T-helper 1 cell treated with Interleukin-12 subunit alpha and Interleukin-12 subunit beta and Interleukin-4 antibody, amounts not matched to agents 30 μg/mL and 1 μg/mL, for 36 hours (primary cell): ENCODE results near the gene C6.
"Not testable (repeated sequence)": the region's sequence is repeated elsewhere in the genome, so short reads cannot be mapped to it uniquely, and the experiment has no call there.

Source experiments
- H3K27ac Mint-ChIP-seq: one replicate; pipeline ENCODE4 v1.8.0; 2021; ENCODE audit warnings: mild to moderate bottlenecking, mixed read lengths
- H3K27me3 Mint-ChIP-seq: one replicate; pipeline ENCODE4 v1.8.0; 2021; ENCODE audit warnings: low read depth, mixed read lengths
- H3K36me3 Mint-ChIP-seq: one replicate; pipeline ENCODE4 v1.8.0; 2021; ENCODE audit warnings: low read depth, mixed read lengths
- H3K4me1 Mint-ChIP-seq: one replicate; pipeline ENCODE4 v1.8.0; 2021; ENCODE audit warnings: low read depth, mixed read lengths
- H3K4me3 Mint-ChIP-seq: one replicate; pipeline ENCODE4 v1.8.0; 2021; ENCODE audit warnings: mild to moderate bottlenecking, moderate library complexity, mixed read lengths
- H3K9me3 Mint-ChIP-seq: one replicate; pipeline ENCODE4 v1.8.0; 2021; ENCODE audit warnings: mixed read lengths

C6 gene

GRCh38 chr5:41183331-41183730 is 30.0 kb downstream of the C6 start:
- not testable (repeated sequence) for H3K4me3 Mint-ChIP-seq, H3K9me3 Mint-ChIP-seq, H3K36me3 Mint-ChIP-seq, H3K4me1 Mint-ChIP-seq, H3K27me3 Mint-ChIP-seq, H3K27ac Mint-ChIP-seq

- Mint-ChIP-seq H3K4me1 (no peaks in the 10 kb centered on the region), H3K4me3 (no peak overlapping the region), H3K36me3 (no peaks in the 10 kb centered on the region), H3K27ac (no peak overlapping the region), H3K27me3 (no peaks in the 10 kb centered on the region), H3K9me3 (no peaks in the 10 kb centered on the region)
Observed at GRCh38 chr5:41182666-41183065, 30.7 kb downstream of the C6 start.

- H3K4me1 Mint-ChIP-seq, result no peaks in the 10 kb centered on the region
- H3K36me3 Mint-ChIP-seq, result no peaks in the 10 kb centered on the region
- no peaks in the 10 kb centered on the region for H3K27me3 Mint-ChIP-seq
- H3K27ac Mint-ChIP-seq, result no peak overlapping the region
- H3K4me3 Mint-ChIP-seq, result no peak overlapping the region
- H3K9me3 Mint-ChIP-seq, result no peaks in the 10 kb centered on the region
Observed at GRCh38 chr5:41181691-41182564, 31.4 kb downstream of the C6 start.

GRCh38 chr5:41176952-41177351 is 36.4 kb downstream of the C6 start:
- Mint-ChIP-seq H3K4me1 (no peaks in the 10 kb centered on the region), H3K9me3 (no peaks in the 10 kb centered on the region), H3K27me3 (no peaks in the 10 kb centered on the region), H3K36me3 (no peaks in the 10 kb centered on the region), H3K27ac (no peak overlapping the region), H3K4me3 (no peak overlapping the region)

- H3K4me3 Mint-ChIP-seq, result no peak overlapping the region
- H3K36me3 Mint-ChIP-seq, result no peaks in the 10 kb centered on the region
- H3K27ac Mint-ChIP-seq, result no peak overlapping the region
- no peaks in the 10 kb centered on the region for H3K9me3 Mint-ChIP-seq
- no peaks in the 10 kb centered on the region for H3K27me3 Mint-ChIP-seq
- no peaks in the 10 kb centered on the region for H3K4me1 Mint-ChIP-seq
Observed at GRCh38 chr5:41172012-41172411, 41.3 kb downstream of the C6 start.

- H3K36me3 Mint-ChIP-seq, result no peaks in the 10 kb centered on the region
- no peaks in the 10 kb centered on the region for H3K27me3 Mint-ChIP-seq
- H3K9me3 Mint-ChIP-seq, result no peaks in the 10 kb centered on the region
- no peak overlapping the region for H3K27ac Mint-ChIP-seq
- H3K4me1 Mint-ChIP-seq, result no peaks in the 10 kb centered on the region
- H3K4me3 Mint-ChIP-seq, result no peak overlapping the region
Observed at GRCh38 chr5:41161271-41161670, 52.1 kb downstream of the C6 start.

- H3K27me3 Mint-ChIP-seq, result no peaks in the 10 kb centered on the region
- no peak overlapping the region for H3K27ac Mint-ChIP-seq
- no peak overlapping the region for H3K4me3 Mint-ChIP-seq
- H3K4me1 Mint-ChIP-seq, result no peaks in the 10 kb centered on the region
- no peaks in the 10 kb centered on the region for H3K36me3 Mint-ChIP-seq
- H3K9me3 Mint-ChIP-seq, result no peaks in the 10 kb centered on the region
Observed at GRCh38 chr5:41157272-41157894, 55.9 kb downstream of the C6 start.

GRCh38 chr5:41156739-41157138 is 56.6 kb downstream of the C6 start:
- no peaks in the 10 kb centered on the region for H3K4me1 Mint-ChIP-seq
- no peaks in the 10 kb centered on the region for H3K36me3 Mint-ChIP-seq
- H3K27me3 Mint-ChIP-seq, result no peaks in the 10 kb centered on the region
- H3K27ac Mint-ChIP-seq, result no peak overlapping the region
- no peaks in the 10 kb centered on the region for H3K9me3 Mint-ChIP-seq
- no peak overlapping the region for H3K4me3 Mint-ChIP-seq

- no peak overlapping the region for H3K4me3 Mint-ChIP-seq
- no peaks in the 10 kb centered on the region for H3K9me3 Mint-ChIP-seq
- no peaks in the 10 kb centered on the region for H3K27me3 Mint-ChIP-seq
Observed at GRCh38 chr5:41154491-41154890, 58.8 kb downstream of the C6 start.

GRCh38 chr5:41151564-41151963 is 61.8 kb downstream of the C6 start:
- Mint-ChIP-seq H3K4me1 (no peaks in the 10 kb centered on the region), H3K36me3 (no peaks in the 10 kb centered on the region), H3K9me3 (no peaks in the 10 kb centered on the region), H3K27ac (no peak overlapping the region), H3K4me3 (no peak overlapping the region), H3K27me3 (no peaks in the 10 kb centered on the region)

More at GRCh38 chr5:41154491-41154890, 58.8 kb downstream of the C6 start:
- Mint-ChIP-seq H3K36me3 (no peaks in the 10 kb centered on the region), H3K4me1 (no peaks in the 10 kb centered on the region), H3K27ac (no peak overlapping the region)

GRCh38 chr5:41148448-41148847 is 64.9 kb downstream of the C6 start:
- no peaks in the 10 kb centered on the region for H3K36me3 Mint-ChIP-seq
- H3K27ac Mint-ChIP-seq, result no peak overlapping the region
- H3K4me1 Mint-ChIP-seq, result no peaks in the 10 kb centered on the region
- no peaks in the 10 kb centered on the region for H3K9me3 Mint-ChIP-seq
- no peak overlapping the region for H3K4me3 Mint-ChIP-seq
- no peaks in the 10 kb centered on the region for H3K27me3 Mint-ChIP-seq

- H3K27ac Mint-ChIP-seq, result no peak overlapping the region
Observed at GRCh38 chr5:41145306-41145705, 68.0 kb downstream of the C6 start.

GRCh38 chr5:41143131-41143901 is 70.0 kb downstream of the C6 start:
- no peaks in the 10 kb centered on the region for H3K4me1 Mint-ChIP-seq
- H3K4me3 Mint-ChIP-seq, result no peak overlapping the region
- no peaks in the 10 kb centered on the region for H3K27me3 Mint-ChIP-seq
- H3K27ac Mint-ChIP-seq, result no peak overlapping the region
- H3K9me3 Mint-ChIP-seq, result no peaks in the 10 kb centered on the region
- H3K36me3 Mint-ChIP-seq, result no peaks in the 10 kb centered on the region

More at GRCh38 chr5:41145306-41145705, 68.0 kb downstream of the C6 start:
- Mint-ChIP-seq H3K27me3 (no peaks in the 10 kb centered on the region), H3K9me3 (no peaks in the 10 kb centered on the region), H3K36me3 (no peaks in the 10 kb centered on the region), H3K4me3 (no peak overlapping the region), H3K4me1 (no peaks in the 10 kb centered on the region)

- H3K27ac Mint-ChIP-seq, result no peak overlapping the region
- no peak overlapping the region for H3K4me3 Mint-ChIP-seq
- no peaks in the 10 kb centered on the region for H3K9me3 Mint-ChIP-seq
- H3K27me3 Mint-ChIP-seq, result no peaks in the 10 kb centered on the region
- no peaks in the 10 kb centered on the region for H3K36me3 Mint-ChIP-seq
- H3K4me1 Mint-ChIP-seq, result no peaks in the 10 kb centered on the region
Observed at GRCh38 chr5:41127967-41128690, 85.2 kb downstream of the C6 start.
